ENCODE measurements around the gene MMP14.

- no peak for TF ChIP-seq POLR2A (IDR thresholded peaks at IDR 0.05)
- TF ChIP-seq CTCF (IDR thresholded peaks at IDR 0.05) = no peak
These were observed 6.9 kb downstream of the MMP14 start for GRCh38 chr14:22843123-22843925.

Measured in testis (tissue), 2 donors.